ENCODE measurements around the gene KIAA0513.
"Not testable (repeated sequence)": the region's sequence is repeated elsewhere in the genome, so short reads cannot be mapped to it uniquely, and the experiment has no call there.

KIAA0513 gene

GRCh38 chr16:85113913-85114312 lies 86.3 kb downstream of the KIAA0513 start:
- DNase-seq (ENCODE audit: low spot score), result no peak

- peak; percentile 92 for DNase-seq (ENCODE audit: low spot score)
Observed at GRCh38 chr16:85114909-85115567, 87.4 kb downstream of the KIAA0513 start.

- DNase-seq (ENCODE audit: low spot score), result no peak
Observed at GRCh38 chr16:85117418-85117817, 89.8 kb downstream of the KIAA0513 start.

GRCh38 chr16:85120006-85120340 lies 92.4 kb downstream of the KIAA0513 start:
- no peak for DNase-seq (ENCODE audit: low spot score)

GRCh38 chr16:85123441-85123840 lies 95.8 kb downstream of the KIAA0513 start:
- not testable (repeated sequence) for DNase-seq (ENCODE audit: low spot score)

- no peak for DNase-seq (ENCODE audit: low spot score)
Observed at GRCh38 chr16:85123891-85124635, 96.5 kb downstream of the KIAA0513 start.

- DNase-seq (ENCODE audit: low spot score), result no peak
Observed at GRCh38 chr16:85124636-85125346, 97.2 kb downstream of the KIAA0513 start.

- DNase-seq (ENCODE audit: low spot score), result no peak
Observed at GRCh38 chr16:85125570-85126393, 98.2 kb downstream of the KIAA0513 start.

GRCh38 chr16:85126394-85126704 lies 98.8 kb downstream of the KIAA0513 start:
- no peak for DNase-seq (ENCODE audit: low spot score)

GRCh38 chr16:85126705-85127378 lies 99.2 kb downstream of the KIAA0513 start:
- DNase-seq (ENCODE audit: low spot score), result no peak

GRCh38 chr16:85127379-85127723 lies 99.8 kb downstream of the KIAA0513 start:
- DNase-seq (ENCODE audit: low spot score), result no peak

- DNase-seq (ENCODE audit: low spot score), result no peak
Observed at GRCh38 chr16:85128079-85128837, 100.7 kb downstream of the KIAA0513 start.

- DNase-seq (ENCODE audit: low spot score), result no peak
Observed at GRCh38 chr16:85129876-85130704, 102.5 kb downstream of the KIAA0513 start.

- DNase-seq (ENCODE audit: low spot score), result no peak
Observed at GRCh38 chr16:85130705-85131028, 103.1 kb downstream of the KIAA0513 start.

- no peak for DNase-seq (ENCODE audit: low spot score)
Observed at GRCh38 chr16:85132456-85133289, 105.1 kb downstream of the KIAA0513 start.

- DNase-seq (ENCODE audit: low spot score), result no peak
Observed at GRCh38 chr16:85133290-85133599, 105.7 kb downstream of the KIAA0513 start.

GRCh38 chr16:85134076-85134788 lies 106.6 kb downstream of the KIAA0513 start:
- DNase-seq (ENCODE audit: low spot score), result no peak

GRCh38 chr16:85134789-85135142 lies 107.2 kb downstream of the KIAA0513 start:
- DNase-seq (ENCODE audit: low spot score), result no peak

- peak; percentile 64 for DNase-seq (ENCODE audit: low spot score)
Observed at GRCh38 chr16:85136213-85136701, 108.7 kb downstream of the KIAA0513 start.
